Breast epithelium (tissue), 3 donors: Measurements from ENCODE around the gene ANXA2.
A peak's percentile ranks its signal among the peaks of the same experiment; 100 is the strongest.

ENCODE experiments used
- CTCF ChIP-seq, 3 donors: fragments of 450-650 bp; IDR thresholded peaks; one replicate each; pipeline ENCODE4 v1.5.1; 2016 to 2017; ENCODE audit warnings: antibody characterized with exemption in 3 of 3, mild to moderate bottlenecking in 3 of 3, moderate library complexity in 3 of 3
- POLR2A ChIP-seq: fragments of 450-650 bp; IDR thresholded peaks from one replicate; pipeline ENCODE4 v1.6.1; 2016; ENCODE audit warnings: antibody characterized with exemption, mild to moderate bottlenecking, moderate library complexity

- TF ChIP-seq CTCF (IDR thresholded peaks at IDR 0.05) = no peak
- peak; percentile 5 for TF ChIP-seq POLR2A
Observed at GRCh38 chr15:60392986-60393790, 4.6 kb downstream of the ANXA2 start.
